Skeletal muscle tissue (tissue), 4 donors: ENCODE results near the gene MAGEA2. TPM values are rescaled to one million over a fixed set of nuclear protein-coding genes. Genes with fewer than 3 reads are reported as not detected.
"Not testable (repeated sequence)": the region's sequence is repeated elsewhere in the genome, so short reads cannot be mapped to it uniquely, and the experiment has no call there.

Experiments
- H3K27ac ChIP-seq: one replicate; pipeline ENCODE4 v1.7.0; 2013; ENCODE audit warnings: mild to moderate bottlenecking, low read depth, low read length, inconsistent platforms
- H3K27me3 ChIP-seq, 3 donors: one replicate each; pipeline ENCODE4 v1.7.0; 2013; ENCODE audit warnings: low read length in 3 of 3; ENCODE audit not compliant: control insufficient read depth in 3 of 3, insufficient read depth in 3 of 3
- H3K36me3 ChIP-seq, 3 donors: one replicate each; pipeline ENCODE4 v1.7.0; 2013; ENCODE audit warnings: low read length in 3 of 3; ENCODE audit not compliant: control insufficient read depth in 3 of 3, insufficient read depth in 3 of 3
- H3K4me1 ChIP-seq, 3 donors: one replicate each; pipeline ENCODE4 v1.7.0; 2013; ENCODE audit warnings: low read length in 3 of 3, mild to moderate bottlenecking in 3 of 3; ENCODE audit not compliant: control insufficient read depth in 3 of 3, insufficient read depth in 3 of 3
- H3K4me3 ChIP-seq, 3 donors: one replicate each; pipeline ENCODE4 v1.7.0; 2013; ENCODE audit warnings: low read length in 3 of 3
- H3K9ac ChIP-seq, 3 donors: one replicate each; pipeline ENCODE4 v1.7.0; 2013; ENCODE audit warnings: low read length in 3 of 3, mild to moderate bottlenecking in 3 of 3, moderate library complexity in 2 of 3, low read depth in 1 of 3
- H3K9me3 ChIP-seq, 3 donors: one replicate each; pipeline ENCODE4 v1.7.0; 2013; ENCODE audit warnings: low read length in 3 of 3; ENCODE audit not compliant: control insufficient read depth in 3 of 3
- total RNA-seq: library from RNA; depleted of rRNA; stranded (reverse); fragments of >200 nt; gene quantifications from one replicate; pipeline ENCODE4 v1.2.3, GENCODE V29; 2014
- donor health status: Osteomylitis.

The MAGEA2 gene
- total RNA-seq, 1 donor from 2014 or later, result not detected

DNA sequence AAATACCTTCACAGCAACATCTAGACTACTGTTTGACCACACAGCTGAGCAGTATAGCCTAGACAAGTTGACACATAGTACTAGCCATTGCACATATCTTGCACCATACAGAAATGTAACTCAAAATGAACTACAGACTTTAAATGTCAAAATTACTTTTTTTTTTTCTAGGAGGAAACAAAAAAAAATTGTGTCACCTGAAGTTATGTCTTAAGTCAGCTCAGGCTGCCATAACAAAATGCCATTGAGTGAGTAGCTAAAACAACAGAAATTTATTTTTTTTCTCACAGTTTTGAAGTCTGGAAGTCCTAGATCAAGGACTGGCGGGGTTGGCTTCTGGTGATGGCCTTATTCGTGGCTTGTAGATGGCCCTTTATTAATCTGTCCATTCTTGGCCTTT is 44.5 kb downstream of the MAGEA2 start, which contains the start of gene CSAG2:
Gene CSAG2 (minus strand): TSS at position 101 of the 400 bp plus-strand sequence. CDS start 161 bp downstream, outside the sequence.
- H3K9ac ChIP-seq, H3K27ac ChIP-seq, H3K9me3 ChIP-seq, H3K36me3 ChIP-seq, H3K4me3 ChIP-seq, H3K4me1 ChIP-seq, H3K27me3 ChIP-seq: not testable (repeated sequence)

DNA sequence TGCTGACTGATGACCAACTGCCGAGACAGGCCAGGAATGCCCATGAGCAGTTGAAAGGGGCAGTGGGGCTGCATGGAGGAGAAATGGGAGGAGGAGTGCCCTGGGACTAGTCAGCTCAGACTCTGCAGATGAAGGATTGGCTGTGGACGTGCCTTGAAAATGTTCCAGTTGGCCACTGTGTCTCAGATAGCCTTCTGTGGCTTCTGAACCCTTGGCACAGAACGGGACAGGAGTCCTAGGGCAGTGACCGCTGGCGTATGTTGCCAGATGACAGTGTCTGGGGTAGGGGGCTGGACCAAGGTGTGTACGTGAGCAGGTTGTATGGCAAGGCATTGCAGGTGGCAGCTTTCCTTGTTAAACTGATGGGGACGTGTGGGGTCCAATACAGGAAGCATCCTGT is 47.1 kb downstream of the MAGEA2 start:
- not testable (repeated sequence) for H3K27ac ChIP-seq, H3K27me3 ChIP-seq, H3K9me3 ChIP-seq, H3K4me1 ChIP-seq, H3K9ac ChIP-seq, H3K36me3 ChIP-seq, H3K4me3 ChIP-seq

DNA sequence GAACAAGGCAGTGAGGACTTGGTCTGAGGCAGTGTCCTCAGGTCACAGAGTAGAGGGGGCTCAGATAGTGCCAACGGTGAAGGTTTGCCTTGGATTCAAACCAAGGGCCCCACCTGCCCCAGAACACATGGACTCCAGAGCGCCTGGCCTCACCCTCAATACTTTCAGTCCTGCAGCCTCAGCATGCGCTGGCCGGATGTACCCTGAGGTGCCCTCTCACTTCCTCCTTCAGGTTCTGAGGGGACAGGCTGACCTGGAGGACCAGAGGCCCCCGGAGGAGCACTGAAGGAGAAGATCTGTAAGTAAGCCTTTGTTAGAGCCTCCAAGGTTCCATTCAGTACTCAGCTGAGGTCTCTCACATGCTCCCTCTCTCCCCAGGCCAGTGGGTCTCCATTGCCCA is 53.3 kb downstream of the MAGEA2 start:
- H3K27me3 ChIP-seq, H3K4me1 ChIP-seq, H3K4me3 ChIP-seq, H3K9me3 ChIP-seq, H3K36me3 ChIP-seq, H3K9ac ChIP-seq, H3K27ac ChIP-seq: not testable (repeated sequence)

Other genes starting within 250 kb of the MAGEA2 start
- 0.52 TPM for gene GABRQ, start 115.9 kb downstream of the MAGEA2 start, total RNA-seq
- not detected for gene MAGEA3, start 55.0 kb downstream of the MAGEA2 start, total RNA-seq
- not detected for gene CSAG2, start 44.6 kb downstream of the MAGEA2 start, total RNA-seq
- not detected for gene MAGEA2B, start 39.2 kb downstream of the MAGEA2 start, total RNA-seq
- gene CSAG1, start 20.1 kb downstream of the MAGEA2 start, total RNA-seq, result not detected
- gene MAGEA12, start 20.1 kb downstream of the MAGEA2 start, total RNA-seq, result not detected
- gene CSAG3, start 5.4 kb upstream of the MAGEA2 start, total RNA-seq, result not detected
- gene MAGEA6, start 15.8 kb upstream of the MAGEA2 start, total RNA-seq, result not detected
- gene CETN2, start 76.9 kb upstream of the MAGEA2 start, total RNA-seq, result 22.4 TPM
- gene NSDHL, start 77.2 kb upstream of the MAGEA2 start, total RNA-seq, result 10.4 TPM
- 6.8 TPM for gene ZNF185, start 144.2 kb upstream of the MAGEA2 start, total RNA-seq
- gene PNMA5, start 240.3 kb upstream of the MAGEA2 start, total RNA-seq, result under 0.01 TPM